IMR-90 (cell line): Measurements from ENCODE around the gene RBM44. TPM values are rescaled to one million over a fixed set of nuclear protein-coding genes. Genes with fewer than 3 reads are reported as not detected.
A peak's percentile ranks its signal among the peaks of the same experiment; 100 is the strongest.

Source experiments
- ATAC-seq: fragments of 200-7000 bp; cut with Tn5 transposase; 2 replicates; pipeline ENCODE4 v1.9.1; 2020; ENCODE audit warnings: low read depth, mild to moderate bottlenecking, moderate library complexity
- BruUV-seq: library from RNA; stranded (reverse); fragments of 400-500 nt; replicated peaks from 2 replicates; lab custom pipeline; 2021; lab: Mats Ljungman, UMichigan
- CTCF ChIA-PET: fragments of 300-600 bp; formaldehyde crosslinking; extraction: SDS; loops from one replicate; lab custom pipeline; 2021; ENCODE audit warnings: antibody characterized with exemption; lab: Yijun Ruan, JAX
- POLR2A ChIA-PET: fragments of 300-600 bp; sonication (Branson Sonifier 250); formaldehyde crosslinking; loops from one replicate; lab custom pipeline; 2022; ENCODE audit warnings: antibody characterized with exemption; ENCODE audit not compliant: unreplicated experiment; lab: Charles Lee
- DNase-seq: peaks from one replicate; pipeline ENCODE4 v3.0.0; 2013
- H2AFZ ChIP-seq: replicated peaks from 2 replicates; pipeline ENCODE3; 2013; ENCODE audit warnings: low read length, mild to moderate bottlenecking; ENCODE audit not compliant: poor library complexity
- H2AK5ac ChIP-seq: 2 replicates; pipeline ENCODE4 v1.6.1; 2013; ENCODE audit warnings: low read depth, low read length, inconsistent platforms
- H2AK9ac ChIP-seq: replicated peaks from 2 replicates; pipeline ENCODE3; 2013; ENCODE audit warnings: mild to moderate bottlenecking, low read depth, low read length, moderate library complexity; ENCODE audit not compliant: poor library complexity
- H2BK120ac ChIP-seq: 2 replicates; pipeline ENCODE4 v1.6.1; 2013; ENCODE audit warnings: low read depth, low read length, inconsistent platforms
- H2BK15ac ChIP-seq: 3 replicates; pipeline ENCODE4 v1.6.1; 2013; ENCODE audit warnings: low read depth, low read length, inconsistent platforms
- H2BK20ac ChIP-seq: 2 replicates; pipeline ENCODE4 v1.6.1; 2013; ENCODE audit warnings: low read depth, mild to moderate bottlenecking, inconsistent platforms, low read length, moderate library complexity
- H2BK5ac ChIP-seq: 2 replicates; pipeline ENCODE4 v1.6.1; 2013; ENCODE audit warnings: mild to moderate bottlenecking, low read depth, low read length, inconsistent platforms; ENCODE audit not compliant: poor library complexity, severe bottlenecking
- H3K14ac ChIP-seq: replicated peaks from 2 replicates; pipeline ENCODE4 v1.6.1; 2013; ENCODE audit warnings: low read depth, low read length, inconsistent platforms
- H3K18ac ChIP-seq: 2 replicates; pipeline ENCODE4 v1.6.1; 2013; ENCODE audit warnings: low read depth, low read length, control low read depth
- H3K23ac ChIP-seq: 2 replicates; pipeline ENCODE4 v1.6.1; 2013; ENCODE audit warnings: low read depth, low read length, inconsistent platforms
- H3K27ac ChIP-seq: 2 replicates; pipeline ENCODE4 v1.5.1; 2013; ENCODE audit warnings: mild to moderate bottlenecking, control low read depth, low read length; ENCODE audit not compliant: insufficient read depth
- H3K27me3 ChIP-seq: 2 replicates; pipeline ENCODE4 v1.6.1; 2013; ENCODE audit warnings: low read length; ENCODE audit not compliant: control insufficient read depth, insufficient read depth
- H3K36me3 ChIP-seq: 2 replicates; pipeline ENCODE4 v1.6.1; 2013; ENCODE audit warnings: low read length, mixed read lengths; ENCODE audit not compliant: control insufficient read depth, insufficient read depth
- H3K4ac ChIP-seq: 2 replicates; pipeline ENCODE4 v1.6.1; 2013; ENCODE audit warnings: low read depth, low read length, inconsistent platforms
- H3K4me1 ChIP-seq: 2 replicates; pipeline ENCODE4 v1.6.1; 2013; ENCODE audit warnings: low read length, mixed read lengths; ENCODE audit not compliant: control insufficient read depth, insufficient read depth
- H3K4me2 ChIP-seq: 2 replicates; pipeline ENCODE4 v1.6.1; 2013; ENCODE audit warnings: low read depth, mild to moderate bottlenecking, control low read depth, low read length, moderate library complexity
- H3K4me3 ChIP-seq: 2 replicates; pipeline ENCODE4 v1.5.1; 2013; ENCODE audit warnings: low read depth, mild to moderate bottlenecking, control low read depth, low read length, moderate library complexity; ENCODE audit not compliant: insufficient read depth
- H3K56ac ChIP-seq: 2 replicates; pipeline ENCODE4 v1.6.1; 2013; ENCODE audit warnings: low read length, inconsistent platforms; ENCODE audit not compliant: insufficient read depth; ENCODE audit errors: extremely low read depth
- H3K79me1 ChIP-seq, 2 experiments: 2 replicates each; pipeline ENCODE4 v1.6.1; 2013; ENCODE audit warnings: low read length in 2 of 2, inconsistent platforms in 1 of 2, low read depth in 1 of 2
- H3K9ac ChIP-seq: 2 replicates; pipeline ENCODE4 v1.6.1; 2013; ENCODE audit warnings: low read depth, low read length, control low read depth
- H3K9me1 ChIP-seq: 2 replicates; pipeline ENCODE4 v1.6.1; 2013; ENCODE audit warnings: low read length, inconsistent platforms; ENCODE audit not compliant: insufficient read depth
- H3K9me3 ChIP-seq: 2 replicates; pipeline ENCODE4 v1.6.1; 2013; ENCODE audit warnings: low read length; ENCODE audit not compliant: control insufficient read depth, insufficient read depth
- H4K20me1 ChIP-seq: 2 replicates; pipeline ENCODE4 v1.6.1; 2013; ENCODE audit warnings: low read length, inconsistent platforms; ENCODE audit not compliant: insufficient read depth
- H4K5ac ChIP-seq: 2 replicates; pipeline ENCODE4 v1.6.1; 2013; ENCODE audit warnings: mild to moderate bottlenecking, low read depth, low read length, control low read depth
- H4K8ac ChIP-seq, 2 experiments: 2 replicates each; pipeline ENCODE4 v1.6.1; 2013; ENCODE audit warnings: low read depth in 2 of 2, low read length in 2 of 2, control low read depth in 1 of 2, inconsistent platforms in 1 of 2
- H4K91ac ChIP-seq: 2 replicates; pipeline ENCODE4 v1.6.1; 2013; ENCODE audit warnings: low read depth, low read length, inconsistent platforms; ENCODE audit not compliant: insufficient read depth
- BHLHE40 ChIP-seq: fragments of 150-350 bp; IDR thresholded peaks from 2 replicates; pipeline ENCODE4 v1.6.1; 2016; ENCODE audit warnings: mild to moderate bottlenecking, low read depth, low read length
- CEBPB ChIP-seq: IDR thresholded peaks from 2 replicates; pipeline ENCODE4 v1.6.1; 2012; ENCODE audit warnings: low read depth, low read length, improper control_type of control experiment
- CHD1 ChIP-seq: IDR thresholded peaks from 2 replicates; pipeline ENCODE4 v1.6.1; 2012; ENCODE audit warnings: low read depth, low read length, improper control_type of control experiment
- CTCF ChIP-seq: conservative IDR thresholded peaks from 2 replicates; pipeline ENCODE4 v1.5.1; 2012; ENCODE audit warnings: mild to moderate bottlenecking, low read depth, low read length, improper control_type of control experiment
- ELK1 ChIP-seq: fragments of 150-350 bp; IDR thresholded peaks from 2 replicates; pipeline ENCODE4 v1.6.1; 2016; ENCODE audit warnings: low read depth, mild to moderate bottlenecking, low read length, moderate library complexity, borderline replicate concordance
- FOS ChIP-seq: fragments of 150-350 bp; IDR thresholded peaks from 2 replicates; pipeline ENCODE4 v1.6.1; 2016; ENCODE audit warnings: low read depth, low read length
- MAFK ChIP-seq: IDR thresholded peaks from 2 replicates; pipeline ENCODE4 v1.6.1; 2012; ENCODE audit warnings: low read depth, low read length, improper control_type of control experiment
- MAZ ChIP-seq: IDR thresholded peaks from 2 replicates; pipeline ENCODE4 v1.6.1; 2012; ENCODE audit warnings: low read depth, mild to moderate bottlenecking, low read length, improper control_type of control experiment, moderate library complexity, borderline replicate concordance
- MXI1 ChIP-seq: IDR thresholded peaks from 2 replicates; pipeline ENCODE4 v1.6.1; 2012; ENCODE audit warnings: low read depth, mild to moderate bottlenecking, low read length, moderate library complexity, borderline replicate concordance
- POLR2A ChIP-seq: IDR thresholded peaks from 2 replicates; pipeline ENCODE4 v1.6.1; 2012; ENCODE audit warnings: mild to moderate bottlenecking, low read depth, low read length
- RAD21 ChIP-seq: IDR thresholded peaks from 2 replicates; pipeline ENCODE4 v1.6.1; 2012; ENCODE audit warnings: low read length, improper control_type of control experiment
- RCOR1 ChIP-seq: IDR thresholded peaks from 2 replicates; pipeline ENCODE4 v1.6.1; 2012; ENCODE audit warnings: mild to moderate bottlenecking, low read length, improper control_type of control experiment; ENCODE audit not compliant: insufficient replicate concordance
- RFX5 ChIP-seq: IDR thresholded peaks from 2 replicates; pipeline ENCODE4 v1.8.0; 2012; ENCODE audit warnings: low read depth, mild to moderate bottlenecking, low read length, moderate library complexity
- SMC3 ChIP-seq: fragments of 150-350 bp; IDR thresholded peaks from 2 replicates; pipeline ENCODE4 v1.6.1; 2016; ENCODE audit warnings: low read depth, mild to moderate bottlenecking, antibody characterized with exemption, low read length, moderate library complexity
- USF2 ChIP-seq: fragments of 150-350 bp; IDR thresholded peaks from 2 replicates; pipeline ENCODE4 v1.6.1; 2017; ENCODE audit warnings: mild to moderate bottlenecking, antibody characterized with exemption, low read length, low read depth
- WGBS, 2 experiments: methylation state at CpG; one replicate each; pipeline versions ENCODE4 v1.1.5 to v1.1.7; 2013; ENCODE audit warnings: missing lambda C conversion rate in 2 of 2; ENCODE audit not compliant: insufficient read length in 1 of 2; ENCODE audit errors: extremely low coverage in 2 of 2; 5-methylcytosine and 5-hydroxymethylcytosine counted together
- dilution Hi-C: fragments of 300-500 bp; cut with HindIII; formaldehyde crosslinking; loops from one replicate; pipeline ENCODE4 v1.14.3; 2018; ENCODE audit warnings: low sequenced_read_pairs; ENCODE audit not compliant: unreplicated experiment
- in situ Hi-C: fragments of 300-500 bp; cut with MboI; formaldehyde crosslinking; loops from 3 replicates; pipeline ENCODE4 v1.14.3; 2019; ENCODE audit warnings: low sequenced_read_pairs, inconsistent platforms, mixed read lengths
- intact Hi-C: fragments of 100-400 bp; cut with micrococcal nuclease; formaldehyde crosslinking; loops from 2 replicates; pipeline ENCODE4 v1.10.0; 2022
- polyA plus RNA-seq, 3 experiments: library from polyadenylated mRNA; depleted of rRNA; stranded (reverse); fragments of >200 nt; gene quantifications; 2 replicates each; pipeline ENCODE4 v1.2.3, GENCODE V29; 2012; ENCODE audit warnings: low replicate concordance in 1 of 3
- total RNA-seq: library from RNA; depleted of rRNA; stranded (reverse); fragments of >200 nt; gene quantifications from 2 replicates; pipeline ENCODE4 v1.2.3, GENCODE V29; 2012

The RBM44 gene
- total and polyA plus RNA-seq, 2 of the 4 experiments (the other 2 are of a cell fraction): 0.14 to 0.18 TPM

- CTCF ChIA-PET: interaction anchor here (1.6 kb wide), 1 partner anchor 400 kb away, joined by 3 read pairs; no protein-coding TSS in a partner anchor
- in situ Hi-C loops: no loop called here
- H3K27ac ChIP-seq: no peak overlapping the region
- H4K91ac ChIP-seq: 0 out of 2 replicates have a peak overlapping the region, but pooled peaks have one; percentile 5
- no peak overlapping the region for H2AFZ ChIP-seq
- no peak overlapping the region for H3K4me3 ChIP-seq
- no peak overlapping the region for H2BK5ac ChIP-seq
- peak overlapping the region; percentile 39; the same call in 1 of the 2 replicates for H3K4ac ChIP-seq
- H3K23ac ChIP-seq: no peak overlapping the region
- H2AK5ac ChIP-seq: peak overlapping the region; percentile 85
- H2BK20ac ChIP-seq: no peak overlapping the region; the same call in 1 of the 2 replicates
- no peaks in the 10 kb centered on the region for H4K20me1 ChIP-seq
- no peaks in the 10 kb centered on the region for H3K9me3 ChIP-seq
- no peak overlapping the region for H4K8ac ChIP-seq
- H3K4me2 ChIP-seq: no peak overlapping the region
- no CpG with 5 or more reads among the region's 4 CpGs for whole genome bisulfite sequencing, 2 experiments
- no peaks in the 10 kb centered on the region for H3K27me3 ChIP-seq
- no TSS peak for BruUV-seq
- H4K5ac ChIP-seq: no peak overlapping the region
- peaks cover 0 to 27% of the 10 kb centered on the region in 2 experiments; a peak in 2 of 4 replicates for H3K79me1 ChIP-seq
- no peak for ATAC-seq
- intact Hi-C loops: no loop called here
- no peak overlapping the region for H3K18ac ChIP-seq
- H3K14ac ChIP-seq: no peak overlapping the region
- DNase-seq: no peak
- no peak overlapping the region for H3K9ac ChIP-seq
- dilution Hi-C loops: no loop called here
- TF ChIP-seq MAFK (no peak), RAD21 (no peak), CHD1 (no peak), SMC3 (no peak), USF2 (no peak), MXI1 (no peak), CEBPB (no peak), FOS (no peak), CTCF (no peak), ELK1 (no peak), MAZ (no peak), RCOR1 (no peak), BHLHE40 (no peak), RFX5 (no peak), POLR2A (no peak)
- no peak overlapping the region for H3K56ac ChIP-seq
- no peak overlapping the region for H2AK9ac ChIP-seq
- H3K9me1 ChIP-seq: peaks cover 23% of the 10 kb centered on the region
- peaks cover 25% of the 10 kb centered on the region for H3K4me1 ChIP-seq
- POLR2A ChIA-PET: no interaction called here
- H3K36me3 ChIP-seq: no peaks in the 10 kb centered on the region
- peak overlapping the region; percentile 41; the same call in 1 of the 2 replicates for H2BK120ac ChIP-seq
- H2BK15ac ChIP-seq: no peak overlapping the region
These were observed 64.5 kb downstream of the RBM44 start for GRCh38 chr2:237863102-237863511.
